ENCODE data around the gene HELZ.
"Not testable (repeated sequence)": the region's sequence is repeated elsewhere in the genome, so short reads cannot be mapped to it uniquely, and the experiment has no call there.

HELZ gene

GRCh38 chr17:67044016-67044772 is 200.8 kb downstream of the HELZ start, which contains the start of gene CACNG1:
Gene CACNG1 (plus strand): TSS chr17:67044554. CDS start chr17:67044661, 107 bp downstream.
- no peak for DNase-seq

DNA sequence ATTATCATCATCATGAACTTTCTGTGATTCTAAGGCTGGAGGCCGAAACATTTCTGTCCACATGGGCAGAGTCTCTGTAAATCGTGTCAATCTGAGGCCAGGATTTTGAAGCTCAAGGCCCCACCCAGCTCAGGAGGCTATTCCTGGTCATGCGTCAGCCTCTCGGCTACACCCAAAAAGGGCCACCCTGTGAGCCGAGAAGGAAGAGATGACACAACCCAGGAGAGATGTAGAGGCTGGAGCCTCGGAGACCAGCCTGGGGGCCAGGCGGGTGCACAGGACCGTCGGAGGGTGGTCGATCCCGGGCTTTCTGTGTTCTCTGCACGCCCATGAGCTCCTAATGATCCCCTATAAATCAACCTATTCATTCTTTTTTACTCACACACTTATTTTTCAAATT is 201.7 kb downstream of the HELZ start:
- no peak for DNase-seq

- DNase-seq = no peak
Measured at GRCh38 chr17:67041941-67042899, 202.8 kb downstream of the HELZ start.

DNA sequence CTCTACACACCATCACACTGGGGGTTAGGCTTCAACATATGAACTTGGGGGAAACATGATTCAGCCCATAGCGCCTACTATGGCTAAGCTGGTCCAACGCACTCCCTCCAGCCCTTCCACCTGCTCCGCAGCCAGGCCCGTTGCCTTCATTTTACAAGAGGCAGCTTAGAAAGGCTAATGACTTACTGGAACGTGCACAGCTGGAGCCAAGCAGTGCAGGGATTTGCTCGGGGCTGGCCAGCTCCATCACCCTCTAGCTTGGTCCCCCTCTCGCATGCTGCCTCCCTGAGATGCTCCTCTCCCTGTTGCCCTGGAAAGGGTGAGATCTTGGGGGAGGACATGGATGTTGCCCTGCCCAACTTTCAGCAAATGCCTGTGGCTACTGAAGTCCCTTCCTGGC is 203.5 kb downstream of the HELZ start:
- DNase-seq = no peak

GRCh38 chr17:67041119-67041518 is 203.9 kb downstream of the HELZ start:
- not testable (repeated sequence) for DNase-seq

DNA sequence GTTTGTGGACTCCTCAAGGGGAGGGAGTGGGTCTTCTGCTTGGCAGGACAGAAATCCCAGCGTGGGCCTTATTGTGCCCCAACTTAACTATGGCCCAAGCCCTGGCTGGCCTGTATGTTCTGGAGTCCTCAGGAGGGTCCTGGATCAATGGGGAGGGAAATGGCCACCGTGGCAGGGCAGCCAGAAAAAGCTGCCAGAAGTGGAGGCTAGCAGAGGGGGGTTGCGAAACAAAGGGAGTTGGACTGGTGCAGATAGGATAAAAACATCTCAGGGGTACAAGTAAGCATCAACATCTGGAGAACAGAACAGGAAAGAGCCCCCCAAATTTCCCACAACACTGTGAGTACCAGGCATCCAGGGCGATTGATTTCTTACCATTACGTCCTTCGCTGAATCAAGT is 204.3 kb downstream of the HELZ start:
- DNase-seq = no peak

DNA sequence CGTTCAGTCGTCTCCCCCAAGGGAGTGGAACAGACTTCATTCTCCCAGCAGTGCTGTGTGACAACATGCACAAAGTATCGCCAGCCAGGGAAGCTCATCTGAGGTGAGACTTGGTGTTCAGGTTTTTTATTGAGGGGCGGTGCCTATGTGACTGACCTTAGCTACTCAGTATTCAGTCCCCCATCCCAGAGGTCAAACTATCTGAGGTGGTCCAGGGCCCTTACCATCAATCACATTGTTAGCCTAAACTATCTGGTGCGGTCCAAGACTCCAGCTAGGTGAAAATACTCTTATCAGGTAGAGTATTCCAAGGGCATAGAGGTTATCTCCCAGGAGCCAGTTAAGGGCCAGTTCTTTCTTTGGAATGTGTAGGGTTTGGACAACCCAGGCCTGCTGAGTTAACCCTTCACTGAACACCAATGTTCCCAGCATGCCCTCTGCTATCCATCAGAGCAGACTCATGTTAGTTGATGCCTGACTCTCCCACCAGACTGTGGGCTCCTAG is 206.1 kb downstream of the HELZ start:
- DNase-seq = no peak

GRCh38 chr17:67035131-67036083 is 209.6 kb downstream of the HELZ start:
- no peak for DNase-seq

- no peak for DNase-seq
Measured at GRCh38 chr17:67033613-67034012, 211.4 kb downstream of the HELZ start.

GRCh38 chr17:67032985-67033384 is 212.0 kb downstream of the HELZ start:
- DNase-seq = no peak

DNA sequence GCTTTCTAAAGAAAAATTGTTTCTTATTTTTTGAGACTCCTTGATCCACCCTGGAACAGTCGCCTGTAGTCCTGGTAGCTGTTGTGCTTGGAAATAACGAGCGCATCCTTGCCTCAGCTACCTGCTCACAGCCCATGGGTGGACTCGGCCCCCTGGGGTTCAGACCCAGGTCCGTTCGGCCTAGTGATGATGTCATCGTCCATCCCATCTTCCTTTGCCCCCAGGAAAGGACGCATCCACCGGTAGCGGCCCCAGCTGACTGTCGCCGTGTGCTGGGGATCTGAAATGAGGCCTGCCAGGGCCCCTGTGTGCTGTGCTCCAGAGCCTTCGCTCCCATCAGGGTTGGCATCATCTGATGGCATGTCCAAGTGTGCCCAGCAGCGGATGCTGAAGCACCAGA is 212.6 kb downstream of the HELZ start:
- no peak for DNase-seq

DNA sequence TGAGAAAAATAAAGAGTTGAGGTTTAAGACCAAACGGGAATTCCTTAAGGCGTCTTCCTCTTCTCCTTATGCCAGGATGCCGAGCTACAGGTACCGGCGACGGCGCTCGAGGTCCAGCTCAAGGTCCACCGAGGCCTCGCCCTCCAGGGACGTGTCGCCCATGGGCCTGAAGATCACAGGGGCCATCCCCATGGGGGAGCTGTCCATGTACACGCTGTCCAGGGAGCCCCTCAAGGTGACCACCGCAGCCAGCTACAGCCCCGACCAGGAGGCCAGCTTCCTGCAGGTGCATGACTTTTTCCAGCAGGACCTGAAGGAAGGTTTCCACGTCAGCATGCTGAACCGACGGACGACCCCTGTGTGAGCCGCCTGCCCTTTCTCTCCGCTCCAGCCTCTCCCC is 214.4 kb downstream of the HELZ start:
- DNase-seq = no peak

GRCh38 chr17:67027031-67027628 is 217.9 kb downstream of the HELZ start:
- DNase-seq = no peak

GRCh38 chr17:67026341-67026740 is 218.7 kb downstream of the HELZ start:
- no peak for DNase-seq

DNA sequence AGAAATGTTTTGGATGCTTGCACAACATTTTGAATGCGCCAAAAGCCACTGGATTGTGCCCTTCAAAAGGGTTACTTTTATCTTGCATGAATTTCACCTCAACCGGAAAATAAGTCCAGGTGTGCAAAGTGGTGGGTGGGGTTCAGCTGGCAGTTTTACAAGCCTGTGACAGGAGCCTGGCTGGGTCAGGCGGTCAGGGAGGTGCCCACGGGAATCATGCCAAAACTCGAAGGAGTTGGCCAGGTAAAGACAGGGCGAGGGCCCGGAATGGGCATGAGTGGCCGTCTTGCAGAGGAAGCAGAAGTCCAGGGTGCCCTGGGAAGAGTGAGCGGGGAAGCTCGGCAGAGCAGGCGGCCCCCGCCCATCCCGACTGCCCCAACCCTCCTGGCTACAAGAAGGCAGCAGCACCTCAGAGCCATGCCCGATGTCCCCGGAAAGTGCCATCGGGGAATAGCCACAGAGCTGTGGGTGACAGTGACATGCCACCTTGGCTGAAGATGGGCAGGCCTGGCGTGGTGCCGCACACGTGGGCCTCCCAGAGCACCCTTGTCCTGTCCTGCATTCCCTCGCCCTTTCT is 219.7 kb downstream of the HELZ start:
- no peak for DNase-seq

DNA sequence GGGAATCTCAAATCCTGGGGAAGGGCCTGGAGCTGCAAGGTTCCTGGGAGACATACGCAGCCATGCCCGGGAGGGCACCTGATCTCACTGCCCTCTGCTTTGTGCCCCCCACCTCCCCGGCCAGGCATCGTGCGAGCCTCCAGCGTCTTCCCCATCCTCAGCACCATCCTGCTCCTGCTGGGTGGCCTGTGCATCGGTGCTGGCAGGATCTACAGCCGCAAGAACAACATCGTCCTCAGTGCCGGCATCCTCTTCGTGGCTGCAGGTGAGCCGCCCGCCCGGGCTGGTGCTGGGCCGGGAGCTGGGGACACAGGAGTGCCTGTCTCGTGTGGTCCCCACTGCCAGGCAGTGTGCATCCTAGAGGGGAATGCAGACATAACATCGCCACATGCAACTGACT is 220.3 kb downstream of the HELZ start:
- DNase-seq = no peak

- DNase-seq = no peak
Measured at GRCh38 chr17:67022451-67022810, 222.6 kb downstream of the HELZ start.

- no peak for DNase-seq
Measured at GRCh38 chr17:67021743-67022450, 223.1 kb downstream of the HELZ start.

DNA sequence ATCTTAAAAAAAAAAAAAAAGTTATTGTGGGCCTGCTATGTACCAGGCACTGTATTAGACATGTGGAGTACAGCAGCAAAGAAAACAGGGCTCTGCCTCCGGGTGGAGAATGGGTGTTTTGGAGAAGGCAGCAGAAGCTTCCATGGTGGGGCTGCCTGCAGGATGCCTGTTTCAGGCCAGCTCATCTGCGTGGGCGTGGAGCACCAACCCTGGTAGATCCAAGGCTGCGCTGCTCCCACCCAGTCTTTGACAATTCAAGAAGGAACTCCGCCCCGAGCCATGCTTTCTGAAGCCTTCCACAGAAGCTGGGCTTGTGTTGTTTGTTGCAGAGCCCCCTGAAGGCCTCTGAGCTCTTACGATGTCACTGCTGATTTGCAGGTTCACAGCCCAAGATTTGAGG is 223.8 kb downstream of the HELZ start:
- DNase-seq = no peak
